Measurements from ENCODE around the gene CMTR2. TPM values are rescaled to one million over a fixed set of nuclear protein-coding genes. Genes with fewer than 3 reads are reported as not detected.

CMTR2 gene
- polyA plus RNA-seq, 3 donors: 41.5 to 46.0 (median 45.9) TPM

GRCh38 chr16:71282943-71283342 lies 6.3 kb downstream of the CMTR2 start:
- DNase-seq (ENCODE audit: low read depth in 3 of 3, low spot score in 2 of 3): no peak

DNA sequence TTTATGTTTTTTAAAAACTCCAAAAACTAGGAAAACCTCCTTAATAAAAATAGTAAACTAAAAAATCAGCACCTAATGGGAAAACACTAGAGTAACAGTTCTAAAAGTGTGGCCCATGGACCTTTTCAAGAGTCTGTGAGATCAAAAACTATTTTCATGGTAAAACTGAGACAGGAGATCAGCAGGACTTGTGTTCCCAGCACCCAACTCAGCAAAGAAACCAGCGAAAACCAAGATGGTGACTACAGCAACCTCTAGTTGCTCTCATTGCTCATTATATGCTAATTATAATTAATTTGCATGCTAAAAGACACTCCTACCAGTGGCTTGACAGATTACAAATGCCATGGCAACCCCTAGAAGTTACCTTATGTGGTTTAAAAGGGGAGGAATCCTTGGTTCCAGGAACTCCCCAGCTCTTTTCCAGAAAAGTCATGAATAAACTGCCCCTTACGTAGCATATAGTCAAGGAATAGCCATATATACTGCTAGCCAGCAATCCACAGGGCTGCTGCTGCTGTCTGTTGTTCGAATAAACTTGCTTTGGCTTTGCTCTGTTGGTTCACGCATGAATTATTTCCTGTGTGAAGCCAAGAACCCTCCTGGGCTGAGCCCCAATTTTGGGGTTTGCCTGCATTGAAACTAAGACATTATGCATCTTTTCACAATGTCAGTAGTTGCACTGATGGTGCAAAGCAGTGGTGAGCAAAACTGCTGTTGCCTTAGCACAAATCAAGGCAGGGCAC lies 12.4 kb downstream of the CMTR2 start:
- DNase-seq (ENCODE audit: low read depth in 3 of 3, low spot score in 2 of 3): no peak

DNA sequence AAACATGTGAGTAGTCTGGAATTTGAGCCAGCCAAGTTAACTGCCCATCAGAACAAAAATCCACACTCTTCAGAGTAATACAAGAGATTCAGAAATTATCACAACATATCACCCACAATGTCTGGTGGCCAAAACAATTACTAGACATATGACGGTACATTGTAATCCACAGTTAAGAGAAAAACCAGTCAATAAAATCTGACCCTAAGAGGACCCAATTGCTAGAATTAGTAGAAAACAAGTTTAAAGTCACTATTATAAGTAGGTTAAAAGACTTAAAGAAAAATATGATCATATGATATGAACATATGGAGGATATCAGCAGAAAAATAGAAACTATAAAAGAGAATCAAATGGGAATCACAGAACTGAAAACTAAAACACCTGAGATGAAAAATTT lies 15.8 kb downstream of the CMTR2 start:
- DNase-seq (ENCODE audit: low read depth in 3 of 3, low spot score in 2 of 3): no peak

DNA sequence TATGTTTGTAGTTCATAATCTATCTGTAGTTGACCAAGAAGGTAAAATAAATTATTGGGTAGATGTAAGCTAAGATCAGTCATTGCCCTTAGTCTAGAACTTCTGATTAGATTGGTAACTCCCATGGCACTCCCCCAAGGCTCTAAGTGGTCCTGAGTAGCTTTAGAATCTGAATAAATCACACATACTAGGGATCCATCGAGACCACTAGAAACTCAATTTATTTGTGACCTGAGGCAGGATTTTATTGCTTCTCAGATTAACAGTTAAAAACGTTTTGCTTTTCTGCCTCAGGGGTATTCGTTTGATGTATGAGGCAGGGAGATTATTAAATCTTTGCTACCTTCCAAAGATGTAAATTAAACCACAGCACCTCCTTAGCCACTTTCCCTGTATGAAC lies 24.9 kb downstream of the CMTR2 start:
- no peak for DNase-seq (ENCODE audit: low read depth in 3 of 3, low spot score in 2 of 3)

DNA sequence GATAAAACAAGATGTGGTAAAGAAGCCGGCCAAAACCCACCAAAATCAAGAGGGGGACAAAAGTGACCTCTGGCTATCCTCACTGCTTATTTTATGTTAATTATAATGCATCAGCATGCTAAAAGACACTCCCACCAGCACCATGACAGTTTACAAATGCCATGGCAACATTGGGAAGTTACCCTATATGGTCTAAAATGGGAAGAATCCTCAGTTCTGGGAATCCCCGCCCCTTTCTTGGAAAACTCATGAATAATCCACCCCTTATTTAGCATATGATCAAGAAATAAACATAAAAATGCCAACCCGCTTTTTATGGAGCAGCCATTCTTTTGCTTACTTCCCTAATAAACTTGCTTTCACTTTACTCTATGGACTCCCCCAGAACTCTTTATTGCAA lies 25.6 kb downstream of the CMTR2 start:
- no peak for DNase-seq (ENCODE audit: low read depth in 3 of 3, low spot score in 2 of 3)

DNA sequence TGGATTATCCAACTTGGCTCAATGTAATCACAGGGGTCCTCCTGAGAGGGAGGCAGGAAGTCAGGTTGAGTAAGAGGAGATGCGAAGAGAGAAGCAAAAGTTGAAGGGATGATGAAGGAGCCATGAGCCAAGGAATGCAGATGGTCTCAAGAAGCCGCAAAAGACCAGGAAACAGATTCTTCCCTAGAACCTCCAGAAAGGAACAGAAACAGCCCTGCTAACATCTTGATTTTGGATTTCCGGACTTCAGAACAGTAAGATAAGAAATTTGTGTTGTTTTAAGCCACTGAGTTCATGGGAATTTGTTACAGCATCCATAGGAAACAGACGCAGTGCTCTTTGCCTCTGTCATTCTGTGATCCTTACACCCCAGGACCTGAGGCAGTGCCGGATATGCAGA lies 26.8 kb downstream of the CMTR2 start:
- DNase-seq (ENCODE audit: low read depth in 3 of 3, low spot score in 2 of 3): no peak

DNA sequence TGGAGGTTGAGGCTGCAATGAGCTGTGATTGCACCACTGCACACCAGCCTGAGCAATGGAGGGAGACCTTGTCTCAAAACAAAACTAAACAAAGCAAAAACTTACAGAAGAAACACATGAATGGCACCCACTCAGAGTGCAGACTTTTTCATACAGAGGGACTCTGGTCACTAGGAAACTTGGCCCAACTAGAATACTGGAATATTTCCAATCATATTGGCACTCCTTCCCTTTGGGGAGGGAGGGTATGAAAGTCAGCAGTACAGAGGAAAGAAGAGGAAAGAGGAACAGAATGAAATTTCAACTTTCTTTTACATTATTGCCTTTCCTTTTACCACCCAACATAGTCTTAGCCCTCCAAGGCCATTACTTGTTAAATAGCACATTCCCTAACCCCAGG lies 28.2 kb downstream of the CMTR2 start:
- DNase-seq (ENCODE audit: low read depth in 3 of 3, low spot score in 2 of 3): no peak

DNA sequence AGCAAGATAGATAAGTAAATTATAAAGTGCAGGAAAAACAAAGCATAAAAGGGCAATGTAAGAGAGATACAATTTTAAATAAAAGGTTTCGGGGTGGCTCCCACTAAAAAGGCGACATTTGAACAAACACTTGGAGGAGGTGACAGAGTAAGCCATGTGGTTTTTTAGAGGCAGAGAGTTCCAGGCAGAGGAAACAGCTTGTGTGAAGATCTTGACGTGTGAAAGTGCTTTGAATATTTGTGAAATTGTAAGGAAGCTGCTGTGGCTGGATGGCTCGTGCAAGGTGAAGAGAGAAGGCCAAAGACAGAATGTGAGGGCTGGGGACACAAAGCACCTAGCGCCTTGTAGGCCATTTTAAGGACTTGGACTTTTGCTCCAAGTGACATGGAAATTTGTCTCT lies 30.1 kb downstream of the CMTR2 start:
- DNase-seq (ENCODE audit: low read depth in 3 of 3, low spot score in 2 of 3): no peak

GRCh38 chr16:71258372-71258771 lies 30.8 kb downstream of the CMTR2 start:
- no peak for DNase-seq (ENCODE audit: low read depth in 3 of 3, low spot score in 2 of 3)

DNA sequence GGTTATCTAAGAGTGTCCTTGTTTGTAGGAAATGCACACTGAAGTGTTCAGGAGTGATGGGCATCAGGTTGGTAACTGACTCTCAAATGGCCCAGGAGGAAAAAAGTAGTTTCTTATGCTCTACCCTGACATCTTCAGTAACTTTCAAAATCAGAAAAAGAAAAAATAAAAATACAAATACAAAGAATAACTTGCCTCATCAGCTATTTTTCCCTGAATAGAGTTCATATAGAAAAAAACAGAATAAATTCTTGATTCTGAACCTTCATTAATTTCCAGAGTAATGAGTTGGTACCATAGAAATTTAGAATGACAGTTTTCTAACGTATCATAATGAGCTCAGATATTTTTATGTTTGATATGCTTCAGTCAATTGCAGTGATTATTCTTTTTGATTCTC lies 31.4 kb downstream of the CMTR2 start:
- no peak for DNase-seq (ENCODE audit: low read depth in 3 of 3, low spot score in 2 of 3)

DNA sequence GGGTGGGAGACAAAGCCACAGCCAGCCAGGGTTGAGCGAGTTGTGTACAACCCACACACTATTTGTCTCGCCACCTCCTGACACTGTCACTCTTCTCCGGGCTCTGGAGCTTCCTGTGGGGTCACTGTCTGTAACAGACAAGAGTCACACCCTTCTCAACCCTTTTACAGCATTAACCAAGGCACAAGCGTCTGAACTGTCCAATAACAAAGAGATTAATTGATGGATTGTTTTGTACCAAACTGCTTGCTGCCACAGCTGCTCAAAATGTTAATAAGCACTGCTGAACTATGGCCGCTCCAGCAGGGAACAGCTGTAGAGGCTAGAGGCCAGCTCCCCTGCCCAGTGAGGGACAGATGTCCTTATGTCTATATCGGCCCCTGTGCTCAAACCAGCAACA lies 33.5 kb downstream of the CMTR2 start:
- no peak for DNase-seq (ENCODE audit: low read depth in 3 of 3, low spot score in 2 of 3)

DNA sequence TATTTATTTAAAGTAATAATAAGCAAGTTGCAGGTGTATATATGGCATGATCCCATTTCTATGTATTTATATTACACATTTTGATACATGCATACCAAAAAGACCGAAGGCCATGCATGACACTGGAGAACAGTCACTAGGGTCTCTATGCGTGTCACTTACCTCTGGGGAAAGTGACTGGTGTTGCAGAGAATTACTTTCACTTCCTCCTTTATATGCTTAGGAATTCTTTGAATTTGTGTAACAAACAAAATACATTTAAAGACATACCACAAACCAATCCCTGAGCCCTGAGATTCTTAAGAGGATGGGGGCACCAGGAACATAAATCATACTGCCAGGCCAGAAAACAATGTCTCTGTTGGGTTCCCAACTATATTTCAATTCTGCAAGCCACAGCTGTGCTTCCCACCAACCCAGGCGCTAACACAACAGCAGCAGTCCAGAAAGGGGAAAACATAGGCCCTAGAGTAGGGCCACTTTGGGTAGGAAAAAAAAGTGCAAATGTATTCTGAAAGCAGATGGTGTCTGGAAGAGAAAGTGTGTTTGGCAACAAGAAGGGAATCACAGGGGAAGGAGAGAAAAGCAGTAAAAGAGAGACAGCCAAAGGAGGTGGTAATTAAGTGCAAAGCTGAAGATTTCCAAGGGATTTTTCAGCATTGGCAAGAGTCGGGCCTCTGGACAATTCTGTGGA lies 34.2 kb downstream of the CMTR2 start:
- no peak for DNase-seq (ENCODE audit: low read depth in 3 of 3, low spot score in 2 of 3)

GRCh38 chr16:71250461-71251235 lies 38.6 kb downstream of the CMTR2 start:
- DNase-seq (ENCODE audit: low read depth in 3 of 3, low spot score in 2 of 3): no peak

DNA sequence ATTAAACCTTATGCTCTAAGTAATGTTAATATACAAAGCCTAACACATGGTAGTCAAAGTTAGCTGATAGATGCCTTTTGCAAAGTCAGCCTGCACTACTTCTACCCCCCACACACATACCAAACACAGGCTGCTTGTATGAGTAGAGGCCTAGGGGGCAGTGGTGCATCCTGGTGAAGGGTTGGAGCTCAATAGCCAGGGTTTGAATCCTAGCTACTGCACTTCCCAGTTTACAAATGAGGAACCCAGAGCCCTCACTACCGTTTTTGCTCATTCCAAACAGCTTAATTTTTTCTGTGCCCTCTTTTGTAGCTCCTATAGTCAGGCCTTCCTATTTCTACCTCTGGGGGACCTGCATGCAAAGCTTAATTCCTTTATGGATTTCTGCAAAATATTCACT lies 39.8 kb downstream of the CMTR2 start:
- no peak for DNase-seq (ENCODE audit: low read depth in 3 of 3, low spot score in 2 of 3)

GRCh38 chr16:71247478-71247877 lies 41.7 kb downstream of the CMTR2 start:
- DNase-seq (ENCODE audit: low read depth in 3 of 3, low spot score in 2 of 3): no peak

DNA sequence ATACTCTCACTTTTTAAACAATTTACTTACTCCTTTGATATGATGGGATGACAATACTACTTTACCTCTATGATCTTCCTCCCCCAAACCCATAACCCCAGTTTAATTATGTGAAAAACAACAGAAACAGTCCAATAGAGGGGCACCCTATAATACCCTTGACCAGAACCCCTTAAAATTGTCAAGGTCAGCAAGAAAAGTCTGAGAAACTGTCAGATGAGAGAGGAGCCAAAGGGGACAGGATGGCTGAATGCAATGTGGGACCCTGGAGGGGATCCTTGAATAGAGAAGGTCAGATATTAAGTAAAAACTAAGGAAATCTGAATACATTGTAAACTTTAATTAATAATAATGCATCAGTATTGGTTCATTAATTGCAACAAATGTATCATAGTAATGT lies 42.9 kb downstream of the CMTR2 start:
- DNase-seq (ENCODE audit: low read depth in 3 of 3, low spot score in 2 of 3): no peak

DNA sequence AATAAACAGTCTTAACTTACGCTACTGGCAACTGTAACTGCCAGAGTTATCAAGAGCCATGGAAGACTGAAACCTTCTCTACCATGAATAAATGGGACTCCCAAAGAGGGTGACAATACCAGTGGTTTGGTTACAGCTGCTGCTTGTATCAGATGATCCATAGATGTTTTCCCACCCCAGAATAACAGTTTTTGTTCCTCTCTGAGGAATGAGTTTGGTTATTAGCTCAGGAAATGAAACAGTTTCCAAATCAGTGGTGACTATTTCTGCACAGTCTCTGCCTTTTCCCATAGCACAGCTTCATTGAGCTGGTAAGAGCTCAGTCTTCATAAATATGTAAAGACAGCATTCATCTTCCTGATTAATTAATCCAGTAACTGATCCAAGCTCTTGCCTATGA lies 44.7 kb downstream of the CMTR2 start:
- DNase-seq (ENCODE audit: low read depth in 3 of 3, low spot score in 2 of 3): no peak

DNA sequence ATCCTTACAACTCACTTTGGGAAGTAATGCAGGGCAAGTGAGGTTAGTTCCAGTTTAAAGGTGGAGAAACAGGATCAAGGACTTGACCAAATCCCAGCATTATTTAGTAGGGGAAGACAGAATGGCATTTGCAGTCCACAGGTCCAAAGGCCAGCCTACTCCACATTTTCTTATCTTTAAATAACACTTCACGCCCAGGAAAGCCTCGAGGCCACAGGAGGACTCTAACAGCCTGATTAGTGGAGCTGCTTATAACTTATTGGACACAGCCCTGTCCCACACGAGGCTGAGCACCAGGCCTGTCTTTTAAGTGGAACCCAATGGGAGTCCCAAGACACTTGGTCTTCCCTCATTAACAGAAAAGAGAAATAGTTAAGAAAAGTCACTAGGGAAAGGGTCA lies 46.6 kb downstream of the CMTR2 start:
- DNase-seq (ENCODE audit: low read depth in 3 of 3, low spot score in 2 of 3): no peak

DNA sequence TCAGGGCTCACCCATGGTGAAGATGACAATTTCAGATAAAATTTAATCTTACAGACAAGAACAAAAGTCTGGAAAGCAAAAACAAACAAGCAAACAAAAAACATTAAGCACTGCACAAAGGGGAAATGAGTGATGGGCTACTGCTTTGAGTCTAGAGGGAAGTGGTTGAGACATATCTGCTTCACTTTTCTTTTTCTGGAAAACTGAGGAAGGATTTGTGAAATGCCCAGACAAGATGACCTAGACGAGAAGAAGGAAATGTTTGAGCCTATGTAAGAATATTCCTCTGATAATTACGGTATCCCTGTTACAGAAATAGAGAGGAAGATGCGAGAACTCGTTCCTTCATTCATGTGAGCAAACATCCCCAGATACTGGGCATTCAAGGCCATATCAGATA lies 47.2 kb downstream of the CMTR2 start:
- no peak for DNase-seq (ENCODE audit: low read depth in 3 of 3, low spot score in 2 of 3)

Measured in right renal cortex interstitium (tissue), 3 donors.